ENCODE data around the gene ACSBG1. TPM values are rescaled to one million over a fixed set of nuclear protein-coding genes. Genes with fewer than 3 reads are reported as not detected.

The ACSBG1 gene
- total RNA-seq, 1 donor from 2014 or later: not detected

DNA sequence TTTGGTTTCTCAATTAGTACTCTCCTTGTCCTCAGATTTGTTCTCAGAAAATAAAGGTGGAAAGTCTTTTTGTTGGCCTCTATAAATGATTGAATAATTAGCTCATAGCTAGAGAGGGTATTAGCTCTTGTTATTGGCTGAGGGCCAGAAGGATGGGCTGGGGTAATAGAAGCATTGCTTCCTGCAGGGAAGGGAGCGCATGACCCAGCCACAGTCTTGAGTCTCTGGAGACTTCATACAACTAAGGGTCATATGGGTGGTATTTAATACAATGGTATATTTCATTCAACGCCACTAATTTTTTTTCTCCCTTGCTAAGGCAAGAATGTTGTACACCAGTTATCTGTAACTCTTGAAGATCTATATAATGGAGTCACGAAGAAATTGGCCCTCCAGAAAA is 38.4 kb upstream of the ACSBG1 start:
- Mint-ChIP-seq H3K27ac (no peak overlapping the region), H3K4me3 (ENCODE audit: low read depth) (no peak overlapping the region), H3K9me3 (ENCODE audit: low read depth) (no peaks in the 10 kb centered on the region), H3K4me1 (ENCODE audit: low read depth) (no peaks in the 10 kb centered on the region), H3K36me3 (ENCODE audit: insufficient read depth) (peaks cover under 1% of the 10 kb centered on the region), H3K27me3 (peaks cover 4% of the 10 kb centered on the region)
- TF ChIP-seq, protein P1, sequence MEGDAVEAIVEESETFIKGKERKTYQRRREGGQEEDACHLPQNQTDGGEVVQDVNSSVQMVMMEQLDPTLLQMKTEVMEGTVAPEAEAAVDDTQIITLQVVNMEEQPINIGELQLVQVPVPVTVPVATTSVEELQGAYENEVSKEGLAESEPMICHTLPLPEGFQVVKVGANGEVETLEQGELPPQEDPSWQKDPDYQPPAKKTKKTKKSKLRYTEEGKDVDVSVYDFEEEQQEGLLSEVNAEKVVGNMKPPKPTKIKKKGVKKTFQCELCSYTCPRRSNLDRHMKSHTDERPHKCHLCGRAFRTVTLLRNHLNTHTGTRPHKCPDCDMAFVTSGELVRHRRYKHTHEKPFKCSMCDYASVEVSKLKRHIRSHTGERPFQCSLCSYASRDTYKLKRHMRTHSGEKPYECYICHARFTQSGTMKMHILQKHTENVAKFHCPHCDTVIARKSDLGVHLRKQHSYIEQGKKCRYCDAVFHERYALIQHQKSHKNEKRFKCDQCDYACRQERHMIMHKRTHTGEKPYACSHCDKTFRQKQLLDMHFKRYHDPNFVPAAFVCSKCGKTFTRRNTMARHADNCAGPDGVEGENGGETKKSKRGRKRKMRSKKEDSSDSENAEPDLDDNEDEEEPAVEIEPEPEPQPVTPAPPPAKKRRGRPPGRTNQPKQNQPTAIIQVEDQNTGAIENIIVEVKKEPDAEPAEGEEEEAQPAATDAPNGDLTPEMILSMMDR (IDR thresholded peaks at IDR 0.05; ENCODE audit: unreplicated experiment): no peak
- DNase-seq (ENCODE audit: low spot score, unreplicated experiment): no peak

DNA sequence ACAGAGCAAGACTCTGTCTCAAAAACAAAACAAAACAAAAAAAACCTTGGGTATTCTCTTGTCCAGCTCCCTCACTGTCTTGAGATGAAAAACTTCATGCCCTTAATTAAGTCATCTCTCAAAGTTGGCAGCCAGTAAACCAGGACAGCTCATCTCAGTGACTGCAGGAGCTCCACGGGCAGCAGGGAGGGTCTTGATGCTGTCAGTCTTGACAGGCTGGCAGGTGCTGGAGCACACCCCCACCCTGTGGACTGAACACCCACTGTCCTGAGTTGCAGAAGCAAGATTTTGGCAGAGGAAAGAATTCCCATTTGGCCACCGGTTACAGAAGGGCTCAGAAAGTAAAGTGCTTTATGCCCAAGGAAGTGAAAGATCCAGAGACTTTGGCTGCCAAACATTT is 38.0 kb upstream of the ACSBG1 start:
- TF ChIP-seq, protein P1 (IDR thresholded peaks at IDR 0.05; ENCODE audit: unreplicated experiment): no peak
- H3K36me3 Mint-ChIP-seq (ENCODE audit: insufficient read depth): no peaks in the 10 kb centered on the region
- H3K4me1 Mint-ChIP-seq (ENCODE audit: low read depth): no peaks in the 10 kb centered on the region
- no peak overlapping the region for H3K4me3 Mint-ChIP-seq (ENCODE audit: low read depth)
- DNase-seq (ENCODE audit: low spot score, unreplicated experiment): no peak
- H3K27me3 Mint-ChIP-seq: peaks cover 4% of the 10 kb centered on the region
- no peak overlapping the region for H3K27ac Mint-ChIP-seq
- no peaks in the 10 kb centered on the region for H3K9me3 Mint-ChIP-seq (ENCODE audit: low read depth)

DNA sequence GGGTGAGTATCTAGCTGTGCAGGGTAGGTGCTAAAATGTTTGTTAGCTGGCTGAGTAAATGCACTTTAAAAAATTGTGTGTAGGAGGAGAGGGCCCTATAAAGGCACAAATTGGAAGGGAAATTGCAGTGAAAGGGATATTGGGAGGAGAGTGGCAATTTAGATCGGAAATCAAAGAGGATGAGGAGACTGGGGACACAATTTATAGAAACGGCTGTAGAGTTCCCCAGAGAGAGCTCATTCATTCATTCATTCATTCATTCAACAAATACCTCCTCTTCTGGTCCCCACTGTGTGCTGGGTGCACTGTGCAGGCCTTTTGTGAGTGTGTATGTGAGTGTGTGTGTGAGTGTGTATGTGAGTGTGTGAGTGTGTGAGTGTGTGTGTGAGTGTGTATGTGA is 32.4 kb upstream of the ACSBG1 start:
- Mint-ChIP-seq H3K4me1 (ENCODE audit: low read depth) (no peaks in the 10 kb centered on the region), H3K36me3 (ENCODE audit: insufficient read depth) (no peaks in the 10 kb centered on the region), H3K27me3 (peaks cover 10% of the 10 kb centered on the region), H3K4me3 (ENCODE audit: low read depth) (no peak overlapping the region), H3K27ac (no peak overlapping the region), H3K9me3 (ENCODE audit: low read depth) (no peaks in the 10 kb centered on the region)
- TF ChIP-seq, protein P1 (IDR thresholded peaks at IDR 0.05; ENCODE audit: unreplicated experiment): no peak
- no peak for DNase-seq (ENCODE audit: low spot score, unreplicated experiment)

DNA sequence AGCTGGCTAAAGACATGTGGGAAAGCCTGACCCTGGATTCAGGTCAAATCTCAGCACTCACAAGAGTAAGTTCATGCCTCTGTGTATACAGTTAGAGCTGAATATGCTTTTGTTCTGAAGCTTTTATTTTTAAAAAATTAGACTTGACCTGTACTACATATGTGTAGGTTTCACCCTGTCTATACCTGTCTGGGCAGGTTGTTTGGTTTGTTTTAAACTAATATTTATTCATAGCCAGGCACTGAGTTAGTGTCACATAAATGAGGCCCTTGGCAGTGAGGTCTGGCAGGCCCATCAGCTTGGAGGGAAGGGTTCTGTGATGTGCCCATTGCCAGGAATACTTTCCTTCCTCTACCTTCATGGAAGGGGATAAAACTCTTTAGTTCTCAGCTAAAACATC is 31.9 kb upstream of the ACSBG1 start:
- H3K27ac Mint-ChIP-seq: no peak overlapping the region
- no peaks in the 10 kb centered on the region for H3K4me1 Mint-ChIP-seq (ENCODE audit: low read depth)
- TF ChIP-seq, protein P1 (IDR thresholded peaks at IDR 0.05; ENCODE audit: unreplicated experiment): no peak
- no peak for DNase-seq (ENCODE audit: low spot score, unreplicated experiment)
- no peak overlapping the region for H3K4me3 Mint-ChIP-seq (ENCODE audit: low read depth)
- peaks cover 10% of the 10 kb centered on the region for H3K27me3 Mint-ChIP-seq
- H3K36me3 Mint-ChIP-seq (ENCODE audit: insufficient read depth): no peaks in the 10 kb centered on the region
- H3K9me3 Mint-ChIP-seq (ENCODE audit: low read depth): no peaks in the 10 kb centered on the region

DNA sequence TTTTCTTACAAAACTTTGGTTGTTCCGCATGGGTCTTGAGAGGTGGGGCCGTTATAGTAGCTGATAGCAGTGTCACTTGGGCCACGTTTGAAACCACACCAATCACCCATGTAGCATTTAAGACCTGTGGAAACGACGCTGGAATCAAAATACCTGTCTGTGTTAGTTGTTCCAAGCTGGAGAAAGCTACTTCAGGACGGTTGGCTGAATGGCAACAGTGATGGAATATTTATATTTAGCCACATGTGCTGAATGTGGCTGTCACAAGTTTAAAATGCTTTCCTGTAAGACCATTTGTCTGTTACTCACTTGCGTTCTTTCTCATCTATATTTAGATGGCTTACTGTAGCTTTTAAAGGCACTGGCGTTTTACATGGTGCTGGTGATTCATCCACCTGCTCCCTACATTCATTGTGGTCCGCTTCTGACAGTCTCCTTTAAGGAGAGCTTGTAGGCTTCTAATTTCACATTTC is 31.4 kb upstream of the ACSBG1 start:
- Mint-ChIP-seq H3K27ac (no peak overlapping the region), H3K36me3 (ENCODE audit: insufficient read depth) (no peaks in the 10 kb centered on the region), H3K9me3 (ENCODE audit: low read depth) (no peaks in the 10 kb centered on the region), H3K4me1 (ENCODE audit: low read depth) (no peaks in the 10 kb centered on the region), H3K27me3 (peaks cover 10% of the 10 kb centered on the region), H3K4me3 (ENCODE audit: low read depth) (no peak overlapping the region)
- TF ChIP-seq, protein P1 (IDR thresholded peaks at IDR 0.05; ENCODE audit: unreplicated experiment): no peak
- DNase-seq (ENCODE audit: low spot score, unreplicated experiment): no peak
